Hair follicle dermal papilla cell (primary cell): Measurements from ENCODE around the gene OR13C5. TPM values are rescaled to one million over a fixed set of nuclear protein-coding genes. Genes with fewer than 3 reads are reported as not detected.

ENCODE experiments used
- total RNA-seq: library from RNA; depleted of rRNA; stranded (reverse); fragments of >200 nt; gene quantifications from 2 replicates; pipeline ENCODE4 v1.2.3, GENCODE V29; 2012

The OR13C5 gene
- total RNA-seq = not detected in 2 replicates

GRCh38 chr9:104599313-104599712 is at the start of gene OR13C5:
Gene OR13C5 (minus strand): TSS chr9:104599413. CDS start chr9:104599413, 0 bp downstream.

GRCh38 chr9:104618104-104618503 is 18.9 kb upstream of the OR13C5 start, which contains the start of gene OR13C9:
Gene OR13C9 (minus strand): TSS chr9:104618204. CDS start chr9:104618204, 0 bp downstream.

GRCh38 chr9:104605527-104605926 is 6.3 kb upstream of the OR13C5 start, which contains the start of gene OR13C2:
Gene OR13C2 (minus strand): TSS chr9:104605627. CDS start chr9:104605627, 0 bp downstream.

GRCh38 chr9:104568868-104569267 is 30.3 kb downstream of the OR13C5 start, which contains the start of gene OR13C8:
Gene OR13C8 (plus strand): TSS chr9:104569168. CDS start chr9:104569168, 0 bp downstream.

Other genes with a start within 250 kb of the OR13C5 start
- gene OR13F1, start 95.2 kb downstream of the OR13C5 start, total RNA-seq = not detected in 2 replicates
- not detected in 2 replicates for gene OR13C4, start 72.2 kb downstream of the OR13C5 start, total RNA-seq
- gene OR13C3, start 62.6 kb downstream of the OR13C5 start, total RNA-seq = not detected in 2 replicates
- gene OR13C8, start 30.2 kb downstream of the OR13C5 start, total RNA-seq = not detected in 2 replicates
- gene OR13C2, start 6.2 kb upstream of the OR13C5 start, total RNA-seq = not detected in 2 replicates
- gene OR13C9, start 18.8 kb upstream of the OR13C5 start, total RNA-seq = not detected in 2 replicates
- not detected in 2 replicates for gene OR13D1, start 95.1 kb upstream of the OR13C5 start, total RNA-seq
- 54.4 and 55.7 TPM in 2 replicates for gene NIPSNAP3A, start 148.3 kb upstream of the OR13C5 start, total RNA-seq
- gene NIPSNAP3B, start 164.7 kb upstream of the OR13C5 start, total RNA-seq = 2.8 and 4.6 TPM in 2 replicates